ENCODE measurements around the gene TLN1.
A peak's percentile ranks its signal among the peaks of the same experiment; 100 is the strongest.

The TLN1 gene

GRCh38 chr9:35730486-35730854, 1.5 kb downstream of the TLN1 start:
- H3K4me1 ChIP-seq (ENCODE audit: control insufficient read depth, insufficient read depth, low read length, poor library complexity, severe bottlenecking), result peaks cover 57% of the 10 kb centered on the region
- H3K9me3 ChIP-seq (ENCODE audit: control insufficient read depth, low read length), result no peaks in the 10 kb centered on the region
- H3K27ac ChIP-seq (ENCODE audit: insufficient read depth, low read length, poor library complexity, severe bottlenecking), result peak overlapping the region; percentile 88

GRCh38 chr9:35729700-35730485, 2.1 kb downstream of the TLN1 start:
- peak in 2 of 3 donors; percentile 23 to 47 for DNase-seq
- H3K27ac ChIP-seq (ENCODE audit: insufficient read depth, low read length, poor library complexity, severe bottlenecking), result peak overlapping the region; percentile 88
- H3K36me3 ChIP-seq (ENCODE audit: control insufficient read depth, insufficient read depth, low read length), result peaks cover 15% of the 10 kb centered on the region
- peaks cover 57% of the 10 kb centered on the region for H3K4me1 ChIP-seq (ENCODE audit: control insufficient read depth, insufficient read depth, low read length, poor library complexity, severe bottlenecking)
- H3K9me3 ChIP-seq (ENCODE audit: control insufficient read depth, low read length), result no peaks in the 10 kb centered on the region
- H3K27me3 ChIP-seq (replicated peaks; ENCODE audit: control insufficient read depth, insufficient read depth, low read length, poor library complexity, severe bottlenecking), result no peaks in the 10 kb centered on the region
- H3K4me3 ChIP-seq (ENCODE audit: insufficient read depth, low read depth, low read length, poor library complexity, severe bottlenecking), result peak overlapping the region; percentile 16

More at GRCh38 chr9:35730486-35730854, 1.5 kb downstream of the TLN1 start:
- peaks cover 11% of the 10 kb centered on the region for H3K36me3 ChIP-seq (ENCODE audit: control insufficient read depth, insufficient read depth, low read length)
- H3K4me3 ChIP-seq (ENCODE audit: insufficient read depth, low read depth, low read length, poor library complexity, severe bottlenecking), result peak overlapping the region; percentile 16
- no peak for DNase-seq
- no peaks in the 10 kb centered on the region for H3K27me3 ChIP-seq (replicated peaks; ENCODE audit: control insufficient read depth, insufficient read depth, low read length, poor library complexity, severe bottlenecking)

DNA sequence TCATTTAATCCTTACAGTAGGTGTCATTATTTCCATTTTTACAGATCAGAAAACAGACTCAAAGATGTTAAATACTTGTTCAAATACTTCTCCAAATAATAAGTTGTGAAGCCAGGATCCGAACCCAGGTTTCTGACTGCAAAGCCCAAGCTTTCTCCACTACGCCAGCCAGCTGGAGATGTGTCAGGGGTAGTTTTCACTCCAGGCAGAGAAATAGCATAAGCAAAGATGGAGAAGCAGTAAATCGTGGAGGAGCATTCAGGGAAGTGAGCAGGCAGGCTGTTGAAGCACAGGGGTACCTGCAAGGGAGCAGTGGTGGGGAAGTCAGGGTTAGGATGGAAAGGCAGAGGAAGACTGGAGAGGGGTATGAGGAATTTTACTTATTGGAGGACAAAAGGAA, 2.9 kb downstream of the TLN1 start:
- peak overlapping the region; percentile 4 for H3K4me3 ChIP-seq (ENCODE audit: insufficient read depth, low read depth, low read length, poor library complexity, severe bottlenecking)
- peak overlapping the region; percentile 30 for H3K27ac ChIP-seq (ENCODE audit: insufficient read depth, low read length, poor library complexity, severe bottlenecking)
- no peaks in the 10 kb centered on the region for H3K9me3 ChIP-seq (ENCODE audit: control insufficient read depth, low read length)
- H3K36me3 ChIP-seq (ENCODE audit: control insufficient read depth, insufficient read depth, low read length), result peaks cover 23% of the 10 kb centered on the region
- no peaks in the 10 kb centered on the region for H3K27me3 ChIP-seq (replicated peaks; ENCODE audit: control insufficient read depth, insufficient read depth, low read length, poor library complexity, severe bottlenecking)
- DNase-seq, result no peak
- H3K4me1 ChIP-seq (ENCODE audit: control insufficient read depth, insufficient read depth, low read length, poor library complexity, severe bottlenecking), result peaks cover 57% of the 10 kb centered on the region

- DNase-seq, result peak in 1 of 3 donors; percentile 15
- peaks cover 53% of the 10 kb centered on the region for H3K4me1 ChIP-seq (ENCODE audit: control insufficient read depth, insufficient read depth, low read length, poor library complexity, severe bottlenecking)
- peak overlapping the region; percentile 4 for H3K4me3 ChIP-seq (ENCODE audit: insufficient read depth, low read depth, low read length, poor library complexity, severe bottlenecking)
- peak overlapping the region; percentile 10 for H3K27ac ChIP-seq (ENCODE audit: insufficient read depth, low read length, poor library complexity, severe bottlenecking)
- no peaks in the 10 kb centered on the region for H3K27me3 ChIP-seq (replicated peaks; ENCODE audit: control insufficient read depth, insufficient read depth, low read length, poor library complexity, severe bottlenecking)
- peaks cover 31% of the 10 kb centered on the region for H3K36me3 ChIP-seq (ENCODE audit: control insufficient read depth, insufficient read depth, low read length)
- H3K9me3 ChIP-seq (ENCODE audit: control insufficient read depth, low read length), result no peaks in the 10 kb centered on the region
These were observed 3.7 kb downstream of the TLN1 start for GRCh38 chr9:35728041-35728971.

- Histone ChIP-seq H3K36me3 (ENCODE audit: control insufficient read depth, insufficient read depth, low read length) (peaks cover 38% of the 10 kb centered on the region), H3K27me3 (replicated peaks; ENCODE audit: control insufficient read depth, insufficient read depth, low read length, poor library complexity, severe bottlenecking) (no peaks in the 10 kb centered on the region), H3K4me3 (ENCODE audit: insufficient read depth, low read depth, low read length, poor library complexity, severe bottlenecking) (no peak overlapping the region), H3K4me1 (ENCODE audit: control insufficient read depth, insufficient read depth, low read length, poor library complexity, severe bottlenecking) (peaks cover 49% of the 10 kb centered on the region), H3K9me3 (ENCODE audit: control insufficient read depth, low read length) (no peaks in the 10 kb centered on the region), H3K27ac (ENCODE audit: insufficient read depth, low read length, poor library complexity, severe bottlenecking) (peak overlapping the region; percentile 10)
- no peak for DNase-seq
These were observed 4.3 kb downstream of the TLN1 start for GRCh38 chr9:35727676-35728040.

DNA sequence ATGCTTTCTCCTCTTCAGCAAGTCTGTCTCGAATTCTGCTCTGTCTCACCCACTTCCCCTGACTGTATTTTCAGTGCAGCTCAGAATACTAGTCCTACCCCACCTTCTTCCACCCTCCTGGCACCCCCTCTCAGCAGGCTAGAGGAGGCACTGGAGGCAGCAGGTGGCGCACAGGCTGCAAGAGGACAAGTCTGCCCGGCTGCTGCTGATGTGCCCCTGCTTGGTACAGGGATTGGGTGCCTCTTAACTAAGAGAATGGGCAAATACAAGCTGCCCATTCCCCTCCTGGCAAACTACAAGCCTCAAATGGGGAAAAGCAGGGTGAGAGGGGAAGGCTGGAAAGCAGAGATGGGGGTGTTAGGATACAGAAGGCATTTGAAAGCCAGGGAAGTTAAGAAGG, 5.1 kb downstream of the TLN1 start:
- H3K4me3 ChIP-seq (ENCODE audit: insufficient read depth, low read depth, low read length, poor library complexity, severe bottlenecking), result no peak overlapping the region
- peaks cover 49% of the 10 kb centered on the region for H3K4me1 ChIP-seq (ENCODE audit: control insufficient read depth, insufficient read depth, low read length, poor library complexity, severe bottlenecking)
- no peak overlapping the region for H3K27ac ChIP-seq (ENCODE audit: insufficient read depth, low read length, poor library complexity, severe bottlenecking)
- DNase-seq, result no peak
- no peaks in the 10 kb centered on the region for H3K27me3 ChIP-seq (replicated peaks; ENCODE audit: control insufficient read depth, insufficient read depth, low read length, poor library complexity, severe bottlenecking)
- H3K36me3 ChIP-seq (ENCODE audit: control insufficient read depth, insufficient read depth, low read length), result peaks cover 45% of the 10 kb centered on the region
- H3K9me3 ChIP-seq (ENCODE audit: control insufficient read depth, low read length), result no peaks in the 10 kb centered on the region

DNA sequence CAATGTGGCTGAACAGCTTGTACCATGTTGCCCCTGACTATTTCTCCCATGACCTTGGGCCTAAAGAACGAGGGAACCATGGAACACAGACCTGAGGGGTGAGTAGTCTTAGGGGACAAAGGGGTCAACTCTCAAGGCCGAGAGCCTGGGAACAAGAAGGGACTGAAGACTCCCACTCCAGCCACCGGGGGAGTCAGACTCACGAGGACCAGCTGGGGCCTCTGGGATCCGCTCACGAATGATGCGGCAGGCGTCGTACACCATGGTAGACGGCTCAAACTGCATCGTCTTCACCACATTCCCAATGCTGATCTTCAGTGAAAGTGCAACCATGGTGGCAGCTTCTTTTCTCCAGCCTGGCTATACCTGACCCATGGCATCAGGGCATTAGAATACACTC, 6.6 kb downstream of the TLN1 start:
- DNase-seq, result no peak
- Histone ChIP-seq H3K27me3 (replicated peaks; ENCODE audit: control insufficient read depth, insufficient read depth, low read length, poor library complexity, severe bottlenecking) (no peaks in the 10 kb centered on the region), H3K4me3 (ENCODE audit: insufficient read depth, low read depth, low read length, poor library complexity, severe bottlenecking) (no peak overlapping the region), H3K27ac (ENCODE audit: insufficient read depth, low read length, poor library complexity, severe bottlenecking) (no peak overlapping the region), H3K4me1 (ENCODE audit: control insufficient read depth, insufficient read depth, low read length, poor library complexity, severe bottlenecking) (peaks cover 36% of the 10 kb centered on the region), H3K9me3 (ENCODE audit: control insufficient read depth, low read length) (no peaks in the 10 kb centered on the region), H3K36me3 (ENCODE audit: control insufficient read depth, insufficient read depth, low read length) (peaks cover 61% of the 10 kb centered on the region)

DNA sequence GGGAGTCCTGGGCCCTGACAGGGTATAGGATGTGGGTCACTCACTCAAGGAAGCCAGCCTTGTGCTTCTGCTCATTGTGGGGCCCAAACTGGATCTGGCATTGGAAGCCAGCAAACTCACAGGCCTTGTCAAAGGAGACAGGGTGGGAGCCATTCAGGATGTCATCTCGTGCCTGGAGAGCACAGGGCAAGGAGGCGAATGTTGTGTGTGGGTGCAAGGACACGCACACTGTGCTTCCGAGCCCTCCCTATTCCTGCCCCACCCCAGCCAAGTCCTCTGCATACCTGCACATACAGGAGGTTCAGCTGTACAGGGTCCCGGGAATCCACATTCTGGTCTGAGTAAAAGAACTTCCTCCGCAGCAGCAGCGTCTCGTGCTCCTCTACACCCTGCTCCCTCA, 8.1 kb downstream of the TLN1 start:
- no peaks in the 10 kb centered on the region for H3K27me3 ChIP-seq (replicated peaks; ENCODE audit: control insufficient read depth, insufficient read depth, low read length, poor library complexity, severe bottlenecking)
- H3K9me3 ChIP-seq (ENCODE audit: control insufficient read depth, low read length), result no peaks in the 10 kb centered on the region
- peaks cover 22% of the 10 kb centered on the region for H3K4me1 ChIP-seq (ENCODE audit: control insufficient read depth, insufficient read depth, low read length, poor library complexity, severe bottlenecking)
- peaks cover 75% of the 10 kb centered on the region for H3K36me3 ChIP-seq (ENCODE audit: control insufficient read depth, insufficient read depth, low read length)
- no peak for DNase-seq
- H3K27ac ChIP-seq (ENCODE audit: insufficient read depth, low read length, poor library complexity, severe bottlenecking), result no peak overlapping the region
- H3K4me3 ChIP-seq (ENCODE audit: insufficient read depth, low read depth, low read length, poor library complexity, severe bottlenecking), result no peak overlapping the region

DNA sequence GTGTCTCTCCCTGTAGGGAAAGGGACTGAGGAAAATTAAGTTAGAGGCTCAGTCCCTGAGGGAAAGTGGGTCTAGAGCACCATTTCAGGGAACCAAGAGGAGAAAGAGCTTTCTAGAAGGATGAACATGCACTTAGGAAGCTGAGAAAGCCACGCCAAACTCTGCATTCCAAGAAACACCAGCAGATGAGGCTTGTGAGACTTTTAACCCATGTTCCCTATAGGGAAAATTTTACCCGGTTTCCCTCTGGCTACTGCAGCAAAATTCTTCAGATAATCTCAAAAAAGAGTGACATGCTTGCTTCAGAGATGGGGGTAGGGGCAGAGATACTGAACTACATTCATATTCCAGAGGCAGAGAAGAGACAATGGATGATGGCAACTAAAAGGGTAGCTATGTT, 8.6 kb downstream of the TLN1 start:
- DNase-seq, result no peak
- Histone ChIP-seq H3K4me1 (ENCODE audit: control insufficient read depth, insufficient read depth, low read length, poor library complexity, severe bottlenecking) (peaks cover 19% of the 10 kb centered on the region), H3K27ac (ENCODE audit: insufficient read depth, low read length, poor library complexity, severe bottlenecking) (no peak overlapping the region), H3K36me3 (ENCODE audit: control insufficient read depth, insufficient read depth, low read length) (peaks cover 80% of the 10 kb centered on the region), H3K4me3 (ENCODE audit: insufficient read depth, low read depth, low read length, poor library complexity, severe bottlenecking) (no peak overlapping the region), H3K9me3 (ENCODE audit: control insufficient read depth, low read length) (no peaks in the 10 kb centered on the region), H3K27me3 (replicated peaks; ENCODE audit: control insufficient read depth, insufficient read depth, low read length, poor library complexity, severe bottlenecking) (no peaks in the 10 kb centered on the region)

GRCh38 chr9:35719546-35719945, 12.4 kb downstream of the TLN1 start:
- DNase-seq, result no peak
- Histone ChIP-seq H3K27ac (ENCODE audit: insufficient read depth, low read length, poor library complexity, severe bottlenecking) (no peak overlapping the region), H3K27me3 (replicated peaks; ENCODE audit: control insufficient read depth, insufficient read depth, low read length, poor library complexity, severe bottlenecking) (no peaks in the 10 kb centered on the region), H3K9me3 (ENCODE audit: control insufficient read depth, low read length) (no peaks in the 10 kb centered on the region), H3K36me3 (ENCODE audit: control insufficient read depth, insufficient read depth, low read length) (peaks cover 100% of the 10 kb centered on the region), H3K4me3 (ENCODE audit: insufficient read depth, low read depth, low read length, poor library complexity, severe bottlenecking) (no peak overlapping the region), H3K4me1 (ENCODE audit: control insufficient read depth, insufficient read depth, low read length, poor library complexity, severe bottlenecking) (no peaks in the 10 kb centered on the region)

Measured in effector memory CD4-positive, alpha-beta T cell (primary cell).